ENCODE measurements around the gene CRY2.
"Not testable (repeated sequence)": the region's sequence is repeated elsewhere in the genome, so short reads cannot be mapped to it uniquely, and the experiment has no call there.

CRY2 gene

DNA sequence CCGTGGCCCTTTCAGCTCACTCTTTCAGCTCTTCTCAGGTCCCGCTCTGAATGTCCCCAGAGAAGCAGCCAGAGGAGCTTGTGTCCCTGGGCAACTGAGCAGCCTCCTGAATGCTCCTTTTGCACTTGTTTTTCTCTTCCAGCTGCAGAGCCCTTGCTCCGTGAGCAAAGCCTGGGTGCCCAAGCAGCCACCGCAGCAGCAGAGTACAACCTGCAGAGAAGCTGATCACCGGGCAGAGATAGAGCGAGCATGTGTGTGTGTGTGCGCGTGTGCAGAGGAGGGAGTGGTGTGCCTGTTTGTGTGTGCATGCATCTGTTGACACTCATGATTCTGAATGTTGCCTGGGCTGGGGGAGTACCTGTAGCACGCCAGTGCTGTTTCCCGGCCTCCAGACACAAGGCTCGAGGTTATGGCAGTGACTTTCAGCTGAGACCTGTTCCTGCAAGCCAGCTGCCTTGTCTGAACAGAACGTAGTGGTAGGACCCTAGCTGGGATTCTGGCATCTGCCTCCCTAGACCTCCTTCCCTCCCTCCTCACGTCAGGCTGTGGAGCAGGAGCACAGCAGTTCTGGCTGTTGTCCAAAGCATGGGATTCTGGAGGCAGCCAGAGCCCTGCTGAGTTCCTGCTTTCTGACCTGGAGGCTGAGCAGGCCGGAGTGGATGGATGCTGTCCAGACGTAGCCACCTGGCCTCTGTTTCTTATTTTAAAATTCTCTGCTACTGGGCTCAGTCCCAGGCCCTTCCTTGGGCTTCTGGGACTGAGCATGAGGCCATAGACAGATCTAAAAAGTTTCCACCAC, 33.7 kb downstream of the CRY2 start:
- no peak for DNase-seq

DNA sequence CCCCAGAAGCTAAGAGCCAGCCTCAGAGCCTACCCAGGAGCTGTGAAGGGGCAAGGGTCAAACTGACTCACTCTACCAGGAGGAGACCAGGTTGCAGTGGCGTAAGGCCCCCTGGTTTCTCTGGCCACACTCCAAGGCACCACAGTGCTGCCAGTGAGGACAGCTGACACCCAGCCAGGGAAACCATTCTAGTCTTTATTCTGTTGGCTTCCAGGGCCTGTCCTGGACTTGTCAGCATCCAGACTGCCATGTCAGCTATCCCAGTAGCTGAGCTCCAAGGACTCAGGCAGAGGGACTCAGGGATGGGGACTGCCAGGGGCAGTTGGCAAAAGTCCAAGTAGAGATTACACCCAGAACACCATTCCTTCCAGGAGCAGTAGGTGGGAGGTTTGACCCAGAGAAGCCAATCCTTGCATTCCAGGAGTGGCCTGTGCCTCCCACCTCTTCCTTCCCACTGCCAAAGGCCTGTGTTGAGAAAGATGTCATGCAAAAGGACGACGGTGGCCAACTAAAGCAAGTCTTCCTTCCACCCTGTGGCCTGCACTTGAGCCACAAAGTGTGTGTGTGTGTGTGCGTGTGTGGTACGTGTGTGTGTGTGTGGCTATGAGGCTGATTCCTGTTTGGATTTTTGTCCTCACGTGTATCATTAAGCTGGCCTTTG, 34.6 kb downstream of the CRY2 start:
- DNase-seq: no peak

DNA sequence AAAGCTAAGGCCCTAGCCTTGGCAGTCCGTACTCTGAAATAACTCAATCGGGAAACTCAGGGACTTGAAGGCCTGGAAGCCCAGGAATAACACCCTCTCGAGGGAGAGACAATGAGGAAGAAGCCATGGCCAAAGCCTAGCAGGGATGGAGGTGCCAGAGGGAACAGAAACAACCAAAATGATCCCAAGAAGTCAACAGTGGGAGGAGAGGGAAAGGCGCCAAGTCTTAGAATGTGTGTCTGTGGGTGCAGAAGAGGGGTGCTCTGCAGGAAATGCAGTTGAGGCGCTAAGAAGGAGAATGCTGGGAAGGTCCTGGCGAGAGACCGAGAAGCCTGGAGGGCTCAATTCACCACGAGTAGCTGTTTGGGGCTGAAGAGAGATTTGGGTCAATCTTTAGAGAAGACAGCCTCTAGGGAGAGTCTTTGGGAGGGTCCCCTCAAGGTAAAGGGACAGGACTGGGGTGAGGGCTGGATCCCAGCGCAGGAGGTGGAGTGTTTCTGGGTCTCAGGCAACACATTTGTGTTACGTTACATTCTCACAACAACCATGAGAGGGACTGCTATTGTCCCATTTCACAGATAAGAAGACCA, 37.4 kb downstream of the CRY2 start:
- no peak for DNase-seq

DNA sequence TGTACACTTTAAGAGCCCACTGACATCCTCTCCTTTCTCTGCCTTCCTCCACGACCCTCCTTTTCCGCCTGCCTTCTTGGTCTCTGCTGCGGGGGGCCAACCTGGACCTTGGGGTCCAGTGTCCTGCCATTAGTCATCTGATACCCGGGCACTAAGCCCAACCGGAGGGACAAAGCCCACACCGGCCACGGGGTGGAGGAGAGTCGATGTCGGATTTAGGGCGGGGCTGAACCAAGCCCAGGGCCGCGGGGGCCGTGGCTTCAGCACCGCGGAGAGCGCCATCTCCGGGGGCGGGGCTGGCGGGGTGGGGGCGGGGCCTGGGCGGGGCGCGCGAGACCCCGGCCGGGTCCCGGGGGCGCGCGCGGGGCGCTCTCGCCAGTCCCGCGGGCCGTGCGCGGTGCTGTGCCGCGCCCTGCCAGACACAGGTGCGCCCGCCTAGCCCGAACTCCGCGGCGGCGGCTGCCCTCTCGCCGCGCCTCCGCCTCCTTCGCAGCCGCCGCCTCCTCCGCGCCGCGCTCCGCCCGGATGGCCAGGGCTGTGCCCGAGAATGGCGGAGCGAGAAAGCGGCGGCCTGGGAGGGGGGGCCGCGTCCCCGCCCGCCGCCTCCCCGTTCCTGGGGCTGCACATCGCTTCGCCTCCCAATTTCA, 38.1 kb downstream of the CRY2 start, which contains the start of gene MAPK8IP1:
Gene MAPK8IP1 (plus strand): TSS at position 378 of the 647 bp plus-strand sequence. CDS start 170 bp downstream, at position 548.
- peak; percentile 55 for DNase-seq

DNA sequence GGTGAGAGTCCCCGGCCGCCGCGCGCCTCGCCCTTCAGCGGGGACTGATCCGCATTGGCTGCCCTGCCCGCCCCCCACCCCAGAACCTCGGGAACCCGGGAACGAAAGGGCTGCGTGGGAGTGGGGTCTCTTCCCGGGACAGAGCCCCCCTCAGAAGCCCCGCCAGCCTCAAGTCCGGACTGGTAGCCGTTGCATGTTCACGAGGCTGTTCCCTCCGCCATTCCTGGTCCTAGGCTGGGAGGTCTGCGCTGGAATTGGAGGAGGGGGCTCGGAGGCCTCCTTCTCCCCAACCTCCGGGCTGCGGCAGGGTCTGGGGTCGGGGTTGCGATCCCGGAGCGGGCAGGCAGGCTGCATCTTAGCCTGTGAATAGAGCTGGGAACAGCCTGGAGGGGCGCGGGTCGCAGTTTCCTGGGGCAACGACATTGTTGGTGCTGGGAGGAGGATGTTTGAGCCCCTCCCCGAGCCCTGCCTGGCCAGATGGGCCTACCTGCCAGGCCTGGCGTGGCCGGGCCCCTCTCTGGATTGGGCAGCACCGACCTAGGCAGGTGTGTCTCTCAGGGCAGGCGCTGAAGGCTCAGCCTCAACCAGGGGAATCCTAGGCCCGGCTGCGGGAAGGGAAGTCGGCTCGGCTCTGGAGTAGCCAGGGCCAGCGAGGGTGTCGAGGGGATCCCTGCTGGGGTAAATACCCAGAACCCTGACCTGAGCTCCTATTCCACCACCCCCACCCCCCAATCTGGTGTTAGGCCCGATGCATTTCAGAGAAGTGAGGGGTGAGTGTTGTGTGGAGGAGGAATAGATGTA, 38.8 kb downstream of the CRY2 start:
- DNase-seq: no peak

DNA sequence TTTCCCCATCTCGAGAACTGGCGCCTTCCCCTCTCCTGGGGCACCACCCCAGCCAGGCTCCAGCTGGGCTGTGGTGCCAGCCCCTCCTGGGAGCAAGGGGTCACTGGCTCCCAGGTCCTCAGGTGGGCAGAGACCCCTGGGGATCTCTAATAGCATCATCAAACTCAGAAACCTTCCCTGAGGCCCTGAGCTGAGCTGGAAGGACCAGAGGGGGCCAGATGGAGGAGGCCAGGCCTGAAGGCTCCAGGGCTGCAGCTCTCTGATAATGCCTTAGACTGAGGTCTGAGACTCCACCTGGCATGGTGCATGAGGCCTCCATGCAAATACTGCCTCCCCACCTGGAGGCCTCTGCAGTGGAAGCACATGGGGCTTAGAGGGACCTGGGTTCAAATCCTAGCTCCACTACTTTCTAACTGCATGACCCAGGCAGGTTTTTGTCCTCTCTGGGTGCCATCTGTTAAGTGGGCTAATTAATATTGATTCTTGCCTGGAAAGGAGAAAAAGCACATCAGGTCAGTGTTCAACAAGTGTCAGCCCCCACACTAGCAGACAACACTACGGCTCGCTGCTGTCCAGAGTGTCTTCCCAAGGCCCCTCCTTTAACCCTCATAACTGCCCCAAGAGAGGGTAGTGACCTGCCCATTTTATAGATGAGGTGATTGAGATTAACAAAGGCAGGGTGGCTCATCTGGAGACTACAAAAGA, 39.7 kb downstream of the CRY2 start:
- DNase-seq: no peak

DNA sequence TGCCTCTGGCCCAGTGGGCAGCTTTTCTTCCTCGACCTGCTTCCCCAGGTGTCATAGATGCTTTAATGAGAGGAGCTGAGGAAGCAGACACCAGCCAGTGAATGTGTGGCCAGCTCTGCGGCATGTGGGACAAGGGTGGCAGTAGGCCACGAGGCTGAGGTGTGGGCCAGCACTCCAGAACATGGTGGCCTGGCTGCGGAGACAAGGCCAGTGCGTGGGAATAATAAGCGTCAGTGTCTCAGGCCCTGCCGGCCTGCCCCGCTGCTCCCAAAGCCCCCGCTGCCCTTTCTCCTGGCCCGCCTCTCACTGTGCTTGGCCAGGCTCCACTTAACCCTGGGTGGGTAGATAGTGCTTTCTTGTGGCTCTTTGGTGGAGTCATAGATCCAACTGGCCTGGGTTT, 40.3 kb downstream of the CRY2 start:
- DNase-seq: no peak

DNA sequence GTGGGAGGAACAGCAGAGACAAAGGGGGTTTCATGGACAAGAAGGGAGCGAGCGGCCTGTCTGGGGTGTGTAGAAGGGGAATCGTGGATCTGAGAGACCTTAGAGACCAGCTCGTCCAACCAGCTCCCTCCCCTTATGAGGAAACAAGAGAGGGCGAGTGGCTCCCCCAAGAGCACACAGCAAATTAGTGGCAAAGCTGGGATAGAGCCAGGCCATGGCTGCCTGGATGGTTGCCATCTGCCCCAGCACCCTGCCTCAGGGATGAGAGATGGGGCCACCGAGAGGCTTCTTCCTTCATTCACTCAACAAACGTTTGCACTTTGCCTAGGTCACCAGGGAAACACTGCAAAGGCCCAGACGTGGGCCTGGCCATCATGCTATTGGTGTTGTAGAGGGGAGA, 42.3 kb downstream of the CRY2 start:
- no peak for DNase-seq

DNA sequence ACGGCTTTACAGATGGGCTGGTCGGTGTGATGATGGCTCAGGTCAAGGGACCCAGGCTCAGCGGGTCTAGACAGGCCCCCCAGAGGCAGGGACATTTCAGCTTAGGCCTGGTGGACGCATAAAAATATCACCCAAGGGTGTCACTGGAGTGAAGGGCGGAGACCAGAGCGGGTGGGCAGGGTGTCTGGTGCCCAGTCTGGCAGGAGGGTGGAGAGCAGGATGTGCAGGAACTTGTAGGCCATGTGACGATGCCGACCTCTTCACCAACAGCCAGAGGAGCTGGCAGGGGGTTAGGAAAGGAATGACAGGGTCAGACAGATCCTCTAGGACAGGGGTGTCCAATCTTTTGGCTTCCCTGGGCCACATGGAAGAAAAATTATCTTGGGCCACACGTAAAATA, 42.7 kb downstream of the CRY2 start:
- DNase-seq: no peak

DNA sequence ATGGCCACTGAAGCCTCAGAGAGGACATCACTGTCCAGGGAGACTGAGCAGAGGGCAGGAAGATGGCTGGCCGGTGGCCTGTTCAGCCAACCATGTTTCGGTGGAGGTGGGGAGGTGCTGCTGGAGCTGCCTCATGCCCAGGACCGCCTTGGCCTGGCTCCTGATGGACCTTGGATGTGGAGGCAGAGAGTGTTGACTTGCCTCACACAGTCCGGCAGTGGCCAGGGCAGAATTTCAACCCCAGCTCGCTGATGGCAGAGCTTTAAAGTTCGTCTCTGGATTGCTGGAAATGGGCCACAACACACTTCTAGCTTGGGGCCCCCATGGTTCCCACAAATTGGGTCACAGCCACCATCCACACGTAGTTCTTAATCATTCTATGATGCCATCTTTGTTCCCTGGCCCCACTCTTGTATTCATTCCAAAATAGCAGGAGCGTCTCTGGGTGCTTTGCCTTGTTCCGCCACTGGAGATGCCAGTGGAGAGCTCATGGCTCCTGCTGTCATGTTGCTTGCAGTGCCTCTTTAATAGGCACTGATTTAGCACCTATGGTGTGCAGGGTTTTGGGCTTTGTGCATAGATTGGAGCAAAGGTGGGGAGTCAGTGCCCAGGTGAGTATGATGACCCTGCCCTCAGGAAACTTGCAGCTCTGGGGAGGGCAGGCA, 43.7 kb downstream of the CRY2 start:
- DNase-seq: no peak

DNA sequence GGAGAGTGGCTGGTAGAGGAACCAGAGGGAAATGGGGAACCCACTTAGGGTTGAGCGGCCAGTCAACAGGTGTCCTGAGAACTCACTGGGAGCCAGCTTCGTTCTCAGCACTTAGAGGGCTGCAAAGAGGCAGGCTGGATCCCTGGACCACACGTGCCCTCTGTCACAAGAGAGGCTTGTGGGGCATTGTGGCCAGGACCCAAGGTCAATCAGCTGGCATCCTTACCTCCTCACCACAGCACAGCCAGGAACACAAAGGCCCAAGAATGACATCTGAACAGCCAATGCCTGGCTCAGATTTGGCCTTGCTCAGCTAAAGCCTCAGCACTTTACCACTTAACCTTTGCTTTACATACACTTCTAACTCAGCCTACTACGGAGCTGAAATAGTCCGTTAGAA, 45.6 kb downstream of the CRY2 start:
- DNase-seq: no peak

DNA sequence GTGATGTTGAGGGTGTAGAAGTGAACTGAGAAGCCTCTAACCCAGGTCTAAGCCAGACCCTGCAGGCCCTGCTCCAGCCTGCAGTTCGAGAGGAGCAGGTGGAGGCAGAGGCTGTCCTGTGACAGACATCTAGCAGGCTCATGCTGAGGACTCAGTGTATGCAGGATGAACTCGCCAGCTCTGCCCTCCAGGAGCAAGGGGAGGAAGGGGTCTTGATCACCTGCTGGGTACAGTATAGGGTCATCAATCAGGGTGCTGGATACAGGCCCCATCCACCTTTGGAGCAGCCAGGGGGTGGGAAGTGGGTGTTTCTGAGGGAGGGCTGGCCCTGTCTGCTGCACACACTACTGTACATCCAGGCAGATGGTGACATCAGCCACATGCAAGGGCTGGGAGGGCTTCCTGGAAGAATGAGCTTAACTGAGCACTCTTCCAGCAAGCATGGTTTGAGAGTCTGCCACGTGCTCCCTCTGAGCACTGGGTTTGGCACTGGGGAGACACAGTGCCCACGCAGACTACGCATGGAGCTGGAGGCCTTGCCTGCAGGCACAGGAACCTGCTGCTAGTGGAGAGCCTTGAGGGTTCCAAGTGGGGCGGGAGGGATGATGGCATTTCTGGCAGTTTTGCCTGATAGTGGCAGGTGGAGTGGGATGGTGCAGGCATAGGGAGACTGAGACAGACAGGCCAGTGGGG, 47.4 kb downstream of the CRY2 start:
- DNase-seq: no peak

DNA sequence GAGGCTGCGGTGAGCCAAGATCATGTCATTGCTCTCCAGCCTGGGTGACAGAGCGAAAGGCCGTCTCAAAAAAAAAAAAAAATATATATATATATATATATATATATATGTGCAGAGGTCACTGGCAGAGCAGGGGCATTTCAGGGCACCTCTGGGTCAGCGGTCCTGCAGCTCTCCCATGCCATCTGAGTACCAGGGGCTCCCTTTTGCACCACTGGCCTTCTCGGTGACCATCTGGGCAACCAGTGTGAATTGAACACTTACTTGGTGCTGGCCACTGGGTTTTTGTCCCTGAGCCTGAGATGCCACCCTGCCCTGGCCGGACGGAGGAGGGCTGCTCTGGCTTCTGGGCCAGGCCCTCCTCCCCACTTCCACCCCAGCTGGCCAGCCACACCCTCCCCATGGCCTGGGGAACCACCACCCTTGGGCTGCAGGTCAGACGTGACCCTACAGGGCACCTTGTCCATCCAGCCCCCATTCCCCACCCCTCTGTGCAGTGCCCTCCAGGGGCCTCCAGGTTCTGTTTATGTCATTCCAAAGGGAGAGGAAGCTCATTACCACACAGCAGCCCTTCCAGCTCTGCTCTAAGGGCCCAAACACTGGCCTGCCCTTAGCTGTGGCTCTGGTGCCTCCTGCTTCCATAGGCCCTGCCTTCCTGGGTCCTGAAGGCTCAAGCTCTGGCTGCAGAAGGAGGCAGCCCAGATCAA, 48.4 kb downstream of the CRY2 start:
- DNase-seq: no peak

DNA sequence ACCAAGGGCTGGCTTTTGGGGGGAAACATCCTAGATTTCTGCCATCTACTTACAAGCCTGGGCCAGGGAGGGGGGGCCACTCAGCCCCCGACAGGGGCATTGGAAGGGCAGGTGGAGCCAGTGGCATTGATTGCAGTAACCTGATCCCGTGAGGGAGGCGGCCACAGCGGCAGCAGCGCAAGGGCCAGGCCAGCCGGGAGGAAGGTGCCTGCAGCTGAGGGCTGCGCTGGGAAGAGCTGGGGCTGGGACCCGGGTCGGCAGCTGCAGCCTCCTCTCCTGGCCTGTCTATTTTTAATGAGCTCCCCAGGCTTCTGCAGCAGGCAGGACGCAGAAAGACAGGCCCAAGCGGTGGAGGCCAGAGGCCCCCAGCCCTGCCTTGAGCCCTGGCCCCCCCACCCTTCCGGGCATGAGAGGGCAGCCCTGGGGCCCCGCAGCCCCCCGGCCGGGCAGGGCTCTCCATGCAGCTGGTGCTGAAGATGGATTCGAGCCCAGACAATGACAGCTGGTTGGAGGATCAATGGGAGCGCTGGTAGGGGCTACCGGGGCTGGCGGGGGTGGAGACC, 49.2 kb downstream of the CRY2 start:
- DNase-seq: no peak

DNA sequence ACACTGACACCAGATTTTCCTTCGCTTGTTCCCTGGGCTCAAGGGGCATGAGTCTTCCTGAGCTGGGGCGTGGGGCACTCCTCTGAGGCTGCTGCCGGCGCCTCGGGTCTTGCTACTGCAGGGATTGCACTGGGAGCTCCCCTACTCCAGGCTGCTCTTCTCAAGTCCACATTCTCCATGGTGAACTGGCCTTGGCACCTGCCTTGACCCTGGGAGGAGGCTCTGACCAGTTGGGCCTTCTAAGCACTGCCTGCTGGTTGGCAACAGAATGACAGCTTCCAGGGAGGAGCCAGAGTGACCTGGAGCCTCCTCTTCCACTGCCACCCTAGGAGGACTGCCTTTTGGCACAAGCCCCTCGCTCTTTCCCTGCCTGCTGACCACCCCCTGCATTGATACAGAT, 50.3 kb downstream of the CRY2 start:
- no peak for DNase-seq

DNA sequence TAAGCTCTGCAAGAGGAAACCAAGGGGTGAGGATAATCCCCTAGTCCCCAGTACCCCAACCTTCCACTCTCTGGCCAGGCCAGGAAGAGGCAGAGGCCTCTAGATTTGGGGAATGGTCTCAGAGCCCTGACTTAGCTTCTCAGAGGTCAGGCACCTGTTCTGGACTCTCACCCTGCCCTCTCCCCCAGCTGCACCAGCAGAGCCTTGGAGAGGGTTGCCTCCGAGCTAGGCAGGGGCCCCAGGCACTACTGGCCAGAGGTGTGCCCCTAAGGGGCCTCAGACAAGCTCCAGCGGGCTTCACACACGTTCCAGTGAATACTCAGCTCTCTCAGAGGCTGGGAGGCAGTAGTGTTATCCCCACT, 51.8 kb downstream of the CRY2 start:
- no peak for DNase-seq

DNA sequence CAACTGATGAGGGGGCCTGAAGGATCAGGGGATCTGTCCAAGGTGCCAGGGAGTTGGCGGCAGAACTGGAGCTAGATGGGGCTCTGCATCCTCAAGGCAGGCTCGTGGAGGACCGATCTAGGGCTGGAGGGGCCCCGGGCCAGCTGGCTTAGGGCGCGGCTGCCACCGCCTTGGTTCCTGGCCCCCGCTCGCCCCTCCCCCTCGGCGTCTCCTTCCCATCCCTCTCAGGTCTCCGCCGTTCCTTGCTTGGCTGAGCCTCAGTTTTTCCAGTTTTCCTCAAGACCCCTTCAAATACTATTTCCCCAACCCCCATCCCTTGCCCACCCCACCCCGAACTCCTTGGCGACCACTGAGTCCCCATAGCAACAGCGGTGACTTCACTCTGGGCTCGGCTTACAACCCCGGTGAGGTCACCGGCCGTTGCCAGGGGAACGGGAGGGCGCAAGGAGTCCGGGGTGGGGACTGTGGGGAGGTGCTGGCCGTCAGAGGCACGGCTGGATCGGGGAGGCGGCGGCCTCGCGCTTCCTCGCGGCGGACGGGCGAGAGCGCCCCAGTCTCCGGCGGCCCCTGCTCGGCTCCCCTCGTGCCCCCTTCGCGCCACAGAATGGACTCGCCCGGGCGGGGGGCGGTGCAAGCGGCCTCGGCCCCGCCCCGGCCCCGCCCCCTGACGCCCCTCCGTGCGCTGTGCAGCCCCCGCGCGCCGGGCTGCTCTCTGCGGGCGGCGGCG, 52.3 kb downstream of the CRY2 start:
- DNase-seq: peak; percentile 64

DNA sequence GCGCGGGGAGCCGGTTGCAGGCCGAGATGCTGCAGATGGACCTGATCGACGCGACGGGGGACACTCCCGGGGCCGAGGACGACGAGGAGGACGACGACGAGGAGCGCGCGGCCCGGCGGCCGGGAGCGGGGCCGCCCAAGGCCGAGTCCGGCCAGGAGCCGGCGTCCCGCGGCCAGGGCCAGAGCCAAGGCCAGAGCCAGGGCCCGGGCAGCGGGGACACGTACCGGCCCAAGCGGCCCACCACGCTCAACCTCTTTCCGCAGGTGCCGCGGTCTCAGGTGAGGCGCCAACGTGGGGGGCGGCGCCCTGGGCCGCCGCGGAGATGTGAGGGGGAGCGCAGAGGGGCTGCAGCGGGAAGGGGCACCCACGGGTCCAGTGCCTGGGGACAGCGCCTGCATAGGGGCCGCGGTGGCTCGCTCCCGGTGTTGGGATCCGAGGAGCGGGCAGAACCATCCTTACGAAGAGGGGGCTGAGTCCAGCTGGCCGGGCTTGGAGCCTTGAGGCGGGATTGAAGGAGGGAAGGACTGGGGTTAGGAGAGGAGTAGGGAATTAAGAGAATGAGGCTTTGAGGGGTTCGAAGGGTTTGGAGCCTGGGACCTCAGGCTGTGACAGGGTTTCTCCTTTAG, 53.0 kb downstream of the CRY2 start:
- not testable (repeated sequence) for DNase-seq

Data from stimulated activated CD4-positive, alpha-beta T cell treated with anti-CD3 and anti-CD28 coated beads, Interleukin-4, amount 100 ng/mL, for 1 hour (primary cell).